GOT3 (cell line): ENCODE measurements around the gene CH25H.

Experiments used
- DNase-seq: peaks from one replicate; lab custom pipeline; 2025; ENCODE audit warnings: mixed read lengths; lab: John Stamatoyannopoulos, UW

Gene CH25H

DNA sequence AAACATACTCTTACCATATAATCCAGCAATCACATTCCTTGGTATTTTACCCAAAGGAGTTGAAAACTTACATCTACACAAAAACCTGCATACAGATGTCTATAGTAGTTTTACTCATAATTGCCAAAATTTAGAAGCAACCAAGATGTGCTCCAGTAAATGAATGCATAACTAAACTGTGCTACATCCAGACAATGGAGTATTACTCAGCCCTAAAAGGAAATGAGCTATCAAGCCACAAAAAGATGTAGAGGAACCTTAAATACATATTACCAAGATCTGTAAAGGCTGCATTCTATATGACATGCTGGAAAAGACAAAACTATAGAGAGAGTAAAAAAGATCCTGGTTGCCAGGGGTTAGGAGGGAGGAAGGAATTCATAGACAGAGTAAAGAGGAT is 21.8 kb upstream of the CH25H start:
- DNase-seq = no peak

DNA sequence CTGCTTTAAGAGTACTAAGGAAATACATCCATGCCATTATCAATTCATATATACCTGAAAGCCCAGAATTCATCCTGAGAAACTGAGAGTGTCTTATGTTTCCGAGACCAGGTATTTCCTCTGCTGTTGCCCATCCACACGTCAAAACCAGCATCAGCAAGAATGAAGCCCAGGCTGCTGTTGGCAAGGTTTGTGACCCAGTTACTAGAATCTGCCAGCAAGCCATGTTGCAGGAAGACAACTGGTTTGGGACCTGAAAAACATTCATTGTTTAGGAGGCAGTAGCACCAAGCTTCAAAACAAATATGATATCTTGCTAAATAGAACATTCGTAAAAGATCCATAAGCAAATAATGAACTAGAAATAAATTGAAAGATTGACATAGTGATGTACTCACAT is 21.0 kb upstream of the CH25H start:
- DNase-seq = no peak

DNA sequence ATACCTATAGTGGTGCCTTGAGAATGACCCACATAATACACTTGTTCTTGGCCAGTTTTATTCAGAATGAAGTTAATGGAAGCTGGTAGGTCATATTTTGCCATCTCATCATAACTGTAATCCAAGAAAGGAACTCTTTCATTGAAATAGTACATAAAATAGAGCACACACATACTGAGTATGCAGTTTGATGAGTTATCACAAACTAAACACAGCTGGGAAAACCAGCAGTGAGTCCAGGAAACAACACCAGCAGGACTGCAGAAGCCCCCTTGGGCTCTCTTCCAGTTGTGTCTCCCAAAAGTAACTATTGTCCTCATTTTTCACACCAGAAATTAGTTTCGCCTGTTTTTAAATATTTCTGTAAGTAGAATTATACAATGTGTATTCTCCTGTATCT is 19.8 kb upstream of the CH25H start:
- no peak for DNase-seq

DNA sequence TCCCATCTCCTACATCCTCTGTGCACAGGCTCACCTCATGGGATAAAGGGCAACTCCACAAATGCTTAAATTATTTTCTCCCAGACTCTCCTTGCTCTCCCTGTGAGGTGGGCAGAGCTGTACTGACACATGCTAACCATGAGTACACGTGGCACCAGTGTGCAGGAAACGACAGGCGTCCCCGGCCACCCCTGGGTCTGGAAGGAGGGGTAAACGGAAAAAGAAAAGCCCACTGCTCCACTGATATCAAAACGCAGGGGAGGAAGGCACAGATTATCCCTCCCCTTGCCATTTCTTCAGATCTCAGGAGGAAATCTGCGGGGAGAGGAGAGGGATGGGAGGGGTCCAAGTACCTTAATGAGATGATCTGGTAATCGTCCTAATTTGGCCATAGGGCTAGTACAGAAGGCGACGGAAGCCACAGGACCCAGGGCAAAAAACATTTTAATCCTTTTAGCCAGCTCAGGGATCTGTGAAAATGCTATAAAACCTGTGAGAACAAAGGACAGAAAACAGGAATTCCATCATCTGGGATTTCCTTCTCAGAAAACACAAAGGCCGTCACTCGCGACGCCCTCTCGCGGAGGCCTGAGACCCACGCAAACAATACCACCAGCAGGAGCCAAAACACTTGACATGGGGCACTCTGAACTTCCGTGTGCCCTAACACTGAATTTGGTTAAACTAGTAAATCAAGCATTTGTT is 17.8 kb upstream of the CH25H start:
- no peak for DNase-seq

DNA sequence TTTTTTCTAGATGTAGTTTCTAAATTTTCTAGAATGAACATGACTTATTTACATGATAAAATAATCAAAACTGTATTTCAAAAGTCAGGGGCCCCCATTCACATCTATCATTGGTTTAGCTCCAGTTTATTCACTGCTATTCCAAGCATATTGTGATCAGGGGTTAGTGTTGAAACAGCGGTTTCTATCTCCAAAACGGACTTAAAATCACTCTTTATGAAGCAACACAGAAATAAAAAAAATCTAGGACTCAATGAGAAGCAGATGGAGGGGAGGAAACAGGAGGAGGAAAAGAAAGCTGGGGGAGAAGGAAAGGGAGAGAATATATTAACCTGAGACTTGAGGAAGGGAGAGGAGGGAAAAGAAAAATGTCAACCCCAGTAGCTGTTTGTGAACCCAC is 14.8 kb upstream of the CH25H start:
- no peak for DNase-seq

DNA sequence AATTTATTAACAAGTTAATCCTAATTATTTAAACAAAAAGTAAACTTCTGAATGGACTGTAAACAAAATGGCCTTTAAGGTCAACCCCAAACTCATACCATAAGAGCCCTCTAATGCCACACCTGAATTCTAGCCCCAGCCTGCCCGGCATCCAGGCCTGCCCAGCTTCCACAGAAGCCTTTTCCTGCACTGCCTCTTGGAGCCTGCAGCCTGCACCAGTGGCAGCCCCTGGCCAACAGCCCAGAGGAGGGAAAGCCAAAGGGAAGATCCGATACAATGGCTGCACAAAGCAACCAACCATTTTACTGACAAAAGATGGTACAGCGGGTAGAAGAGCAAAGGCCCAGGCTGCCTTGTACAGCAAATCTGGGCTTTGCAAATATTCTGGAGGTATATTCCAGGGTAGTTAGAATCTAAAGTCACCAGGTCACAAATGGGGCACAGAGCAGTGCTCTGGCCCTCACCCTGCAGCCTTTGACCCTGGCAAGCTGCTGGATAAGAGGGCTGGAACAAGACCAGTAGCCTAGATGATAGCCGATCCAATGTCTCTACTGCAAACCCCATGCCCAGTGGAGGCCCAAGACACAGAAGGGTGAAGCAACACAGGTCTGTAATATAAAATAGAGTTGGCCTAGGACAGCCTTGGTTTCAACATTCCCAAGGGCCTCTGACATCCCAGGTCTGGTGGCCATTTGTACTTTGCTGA is 12.5 kb upstream of the CH25H start:
- no peak for DNase-seq

DNA sequence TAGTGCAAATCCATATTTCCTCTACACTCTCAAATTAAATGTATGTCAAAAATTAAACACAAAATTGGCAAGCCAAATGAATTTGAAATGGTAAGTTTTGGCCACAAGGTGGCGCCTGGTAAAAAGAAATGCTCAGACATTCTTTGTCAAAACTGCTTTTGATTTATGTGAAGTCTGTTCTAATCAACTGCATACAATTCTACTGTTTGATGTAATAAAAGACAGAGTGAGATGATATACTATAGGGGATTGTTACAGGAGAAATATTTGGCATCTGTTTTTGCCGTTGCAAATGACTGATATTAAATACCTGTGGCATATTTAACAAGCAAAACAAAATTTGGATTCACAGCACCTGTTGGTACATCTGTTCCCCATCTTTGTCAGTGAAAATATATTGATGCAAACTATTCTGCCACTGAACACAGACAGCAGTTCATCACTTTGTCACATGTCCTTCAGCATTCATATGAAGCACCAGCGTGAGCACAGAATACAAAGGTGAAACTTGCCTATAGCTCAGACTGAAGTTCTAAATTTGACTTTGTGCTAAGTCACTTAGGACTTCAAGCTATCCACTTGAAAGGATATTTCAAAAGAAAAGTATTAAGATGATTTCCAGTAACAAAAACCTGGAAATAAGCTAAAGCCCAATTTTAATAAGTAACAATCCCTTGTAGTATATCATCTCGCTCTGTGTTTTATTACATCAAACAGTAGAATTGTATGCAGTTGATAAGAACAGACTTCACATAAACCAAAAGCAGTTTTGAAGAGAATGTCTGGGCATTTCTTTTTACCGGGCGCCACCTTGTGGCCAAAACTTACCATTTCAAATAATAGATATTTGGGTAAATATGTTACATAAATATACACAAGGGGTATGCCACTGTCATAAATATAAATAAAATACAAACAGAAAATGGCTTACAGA is 10.2 kb upstream of the CH25H start:
- DNase-seq = no peak

DNA sequence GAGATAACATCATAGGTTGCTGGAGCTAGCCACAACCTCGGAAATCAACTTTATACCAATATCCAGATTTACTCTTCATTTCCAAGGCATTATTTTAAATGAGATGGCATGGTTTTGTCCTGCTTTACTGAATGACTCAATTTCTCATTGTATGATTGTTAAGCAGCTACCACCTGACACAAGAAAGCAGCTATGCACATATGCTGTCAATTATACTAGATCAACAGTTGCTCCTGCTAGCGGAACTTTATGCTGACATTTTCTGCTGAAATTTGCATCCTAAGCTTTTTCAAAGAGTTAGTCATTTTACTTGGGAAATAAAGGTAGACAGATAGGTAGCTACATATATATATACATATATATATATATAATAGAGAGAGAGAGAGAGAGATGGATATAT is 8.9 kb upstream of the CH25H start:
- no peak for DNase-seq

DNA sequence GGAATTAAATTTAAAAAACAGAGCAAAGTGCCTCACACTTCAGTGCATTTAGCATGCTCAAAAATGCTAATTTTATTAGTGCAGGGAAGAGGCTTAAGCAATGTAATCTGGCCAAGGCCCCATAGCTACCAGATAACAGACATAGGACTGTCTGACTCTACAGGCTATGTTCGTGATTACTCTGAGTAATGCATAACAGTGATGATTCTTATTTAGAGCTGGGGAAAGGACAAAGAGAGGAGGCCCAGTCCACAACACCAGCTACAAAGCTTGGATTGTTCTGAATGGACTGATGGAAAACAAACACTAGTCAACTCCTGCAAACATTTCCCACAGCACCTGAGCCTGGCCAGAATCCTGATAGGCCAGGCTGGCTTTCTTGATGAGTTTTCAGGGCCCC is 8.4 kb upstream of the CH25H start:
- no peak for DNase-seq

DNA sequence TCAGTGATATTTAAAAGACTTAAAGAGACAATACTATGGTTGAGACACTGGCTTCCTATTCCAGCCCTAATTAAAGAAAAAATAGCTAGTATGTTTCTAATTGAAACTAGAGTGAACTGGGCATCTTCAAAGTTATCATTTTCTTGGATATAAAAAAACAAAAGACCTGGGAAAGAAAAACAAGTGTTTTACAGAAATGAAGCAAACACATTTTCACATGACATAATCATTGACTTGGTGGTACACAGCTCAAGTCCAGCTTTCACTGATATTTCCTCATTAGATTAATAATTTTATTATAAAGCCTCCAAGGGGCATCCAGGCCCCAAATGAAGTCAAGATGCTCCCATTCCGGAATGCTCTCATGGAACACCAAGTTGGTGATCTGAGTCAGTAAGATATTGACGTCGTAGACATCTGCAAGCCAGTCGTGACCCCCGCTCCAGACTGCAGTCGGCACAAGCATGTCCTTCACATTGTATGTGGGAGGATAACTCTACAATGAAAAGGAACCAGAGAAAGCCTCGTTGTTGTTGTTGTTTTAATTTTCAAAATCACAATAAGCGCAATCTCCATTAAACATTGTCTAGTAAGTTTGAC is 7.5 kb upstream of the CH25H start:
- DNase-seq = no peak

DNA sequence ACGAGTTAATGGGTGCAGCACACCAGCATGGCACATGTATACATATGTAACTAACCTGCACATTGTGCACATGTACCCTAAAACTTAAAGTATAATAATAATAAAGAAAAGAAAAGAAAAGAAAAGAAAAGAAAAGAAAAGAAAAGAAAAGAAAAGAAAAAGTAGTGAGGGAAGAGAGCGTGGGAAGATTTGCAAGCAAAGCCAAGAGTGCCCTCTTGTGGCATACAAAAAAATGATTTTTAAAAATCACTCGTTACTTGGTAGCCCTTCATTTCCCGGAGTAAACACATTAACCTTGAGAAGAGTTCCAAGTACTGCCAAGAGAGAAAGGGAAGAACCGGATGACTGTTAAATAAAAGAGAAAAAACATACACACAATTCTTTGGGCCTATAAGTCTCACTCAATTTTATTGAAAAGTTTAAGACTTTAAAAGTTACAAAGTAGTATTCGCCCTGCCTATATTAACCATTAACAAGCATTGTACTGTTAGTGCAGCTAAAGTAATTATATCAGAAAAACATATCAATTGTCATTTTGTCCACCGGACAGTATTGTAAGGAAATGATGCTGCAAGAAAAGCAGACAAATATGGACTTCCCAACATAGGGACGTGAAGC is 6.2 kb upstream of the CH25H start:
- DNase-seq = no peak

DNA sequence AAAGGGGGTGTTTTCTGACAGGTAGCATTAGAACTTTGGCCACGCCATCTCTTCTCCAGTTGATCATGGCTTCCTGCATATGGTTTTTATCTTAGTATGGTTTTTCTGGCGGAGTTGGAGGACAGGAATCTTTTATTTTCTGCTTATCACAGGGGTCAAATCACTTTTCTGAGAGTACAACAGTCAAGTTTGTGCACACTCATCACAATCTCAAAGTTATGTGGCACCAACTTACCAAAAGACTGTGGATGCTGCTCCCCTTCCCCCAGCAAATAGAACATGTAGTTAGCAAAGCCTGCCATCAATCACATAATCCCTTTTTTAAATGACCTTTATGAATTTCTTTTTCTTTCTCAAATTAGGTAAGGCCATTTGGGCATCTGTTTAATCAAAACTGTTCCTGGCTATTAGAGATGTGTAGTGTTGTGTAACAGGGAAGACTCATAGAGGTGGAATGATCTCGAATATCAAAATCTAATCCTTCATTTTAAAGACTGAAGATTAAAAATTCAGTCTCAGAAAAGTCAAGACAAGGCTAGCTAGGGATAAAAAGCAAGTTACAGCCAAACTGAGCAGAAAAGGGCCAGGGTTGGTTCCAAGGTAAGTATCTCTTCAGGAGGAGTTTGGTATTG is 3.8 kb upstream of the CH25H start:
- no peak for DNase-seq

DNA sequence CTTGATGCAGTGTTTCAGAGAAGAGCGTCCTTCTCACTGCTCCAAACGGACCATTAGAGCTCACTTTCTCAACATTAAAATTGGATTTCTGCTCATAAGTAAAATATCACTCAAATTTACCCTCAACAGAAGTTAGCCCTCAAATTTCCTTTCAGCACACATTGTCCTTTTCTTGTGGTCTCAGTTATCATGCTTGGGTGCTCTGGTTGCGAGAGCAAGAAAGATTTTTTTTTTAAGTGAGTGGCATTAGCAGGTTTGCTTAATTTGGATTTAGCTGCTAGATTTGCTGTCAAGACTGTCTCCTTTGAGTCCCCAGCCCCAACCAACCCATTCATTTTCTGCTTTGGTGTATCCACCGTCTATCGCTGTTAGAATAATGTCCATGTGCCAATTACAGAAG is 2.6 kb upstream of the CH25H start:
- no peak for DNase-seq

DNA sequence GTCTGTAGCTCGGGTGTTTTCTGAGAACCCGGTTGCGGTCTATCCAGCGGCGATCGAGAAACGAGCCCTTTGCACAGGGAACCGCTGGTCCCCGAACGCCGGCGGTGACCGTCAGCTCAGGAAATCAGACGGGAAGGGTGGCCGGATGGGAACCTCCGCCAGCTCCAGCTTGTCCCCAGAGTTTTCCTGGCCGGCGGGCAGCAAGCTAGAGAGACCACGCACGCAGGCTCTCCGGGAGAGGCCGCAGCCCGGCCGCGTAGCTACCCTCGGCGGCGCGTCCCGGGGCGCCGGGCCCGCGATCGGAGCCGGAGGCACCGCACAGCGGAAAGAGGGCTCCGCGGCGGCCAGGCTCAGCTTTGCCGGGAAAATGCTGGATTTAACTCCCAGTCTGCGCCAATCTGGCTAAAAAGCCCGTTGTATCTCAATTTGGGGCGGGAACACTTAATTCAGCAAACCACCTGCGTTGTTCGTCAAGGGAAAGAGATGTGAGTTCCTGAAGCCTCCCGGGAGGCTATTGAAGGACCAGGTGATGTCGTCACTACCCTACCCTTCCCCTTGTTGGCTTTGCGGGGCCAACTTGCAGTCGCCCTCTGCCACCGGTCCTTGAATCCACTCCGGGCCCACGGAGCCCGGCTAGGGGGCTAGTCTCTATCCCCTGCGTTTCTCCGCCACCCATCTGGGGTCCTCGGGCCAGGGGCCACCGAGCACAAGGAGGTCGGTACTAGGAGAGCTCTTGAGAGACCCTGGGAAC is 859 bp upstream of the CH25H start:
- no peak for DNase-seq

DNA sequence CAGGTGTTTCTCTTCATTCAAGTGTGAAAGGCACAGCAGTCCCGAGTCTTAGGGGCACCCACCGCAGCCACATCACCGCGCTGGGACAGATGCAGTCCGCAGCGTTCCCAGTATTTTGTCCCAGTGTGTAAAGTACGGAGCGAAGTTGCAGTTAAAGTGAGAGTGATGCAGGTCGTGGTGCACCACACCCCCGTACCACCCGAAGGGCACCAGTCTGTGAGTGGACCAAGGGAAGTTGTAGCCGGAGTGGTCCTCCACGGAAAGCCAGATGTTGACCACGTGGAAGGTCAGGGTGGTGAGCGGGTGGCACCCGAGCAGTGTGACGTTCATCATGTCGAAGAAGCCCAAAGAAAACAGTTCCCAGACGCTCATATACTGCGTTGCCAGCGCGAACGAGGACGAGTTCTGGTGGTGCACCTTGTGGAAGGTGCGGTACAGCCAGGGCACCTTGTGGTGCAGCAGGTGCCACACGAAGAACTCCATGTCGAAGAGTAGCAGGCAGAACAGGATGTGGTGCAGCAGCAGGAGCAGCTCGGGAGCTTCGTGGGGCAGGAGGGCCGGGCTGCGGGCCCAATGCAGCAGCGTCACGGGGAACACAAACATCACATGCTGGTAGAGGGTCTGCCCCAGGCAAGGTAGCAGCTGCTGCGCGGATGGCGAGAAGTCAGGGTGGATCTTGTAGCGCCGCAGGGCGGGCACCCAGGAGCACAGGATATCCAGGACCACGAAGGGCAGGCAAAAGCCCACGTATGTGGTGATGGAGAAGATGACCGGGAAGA is 526 bp downstream of the CH25H start:
- DNase-seq = no peak

DNA sequence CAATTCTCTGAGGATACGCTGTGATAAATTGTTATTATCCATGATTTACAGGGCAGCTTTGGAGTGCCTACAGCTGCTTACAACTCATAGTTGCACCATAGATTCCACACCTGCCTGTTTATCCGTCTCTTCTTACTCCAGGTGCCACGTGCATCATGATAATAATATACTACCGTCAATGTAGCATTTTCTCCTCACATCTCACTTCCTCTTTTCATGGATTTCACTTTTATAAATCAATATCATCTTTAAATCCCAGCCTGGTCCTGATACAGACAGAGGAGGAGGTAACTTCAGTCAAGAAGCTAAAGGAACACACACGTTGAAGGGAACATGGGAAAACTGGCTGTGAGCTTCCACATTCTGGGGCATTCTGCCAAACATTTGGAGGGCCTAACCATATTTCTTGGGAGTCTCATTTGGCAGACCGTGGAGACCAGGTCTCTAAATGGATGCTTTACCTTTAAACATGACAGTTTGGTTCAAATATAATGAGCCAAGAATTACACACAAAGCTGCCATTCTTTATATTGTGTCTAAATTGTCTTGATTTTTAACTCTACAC is 2.4 kb downstream of the CH25H start:
- DNase-seq = no peak

DNA sequence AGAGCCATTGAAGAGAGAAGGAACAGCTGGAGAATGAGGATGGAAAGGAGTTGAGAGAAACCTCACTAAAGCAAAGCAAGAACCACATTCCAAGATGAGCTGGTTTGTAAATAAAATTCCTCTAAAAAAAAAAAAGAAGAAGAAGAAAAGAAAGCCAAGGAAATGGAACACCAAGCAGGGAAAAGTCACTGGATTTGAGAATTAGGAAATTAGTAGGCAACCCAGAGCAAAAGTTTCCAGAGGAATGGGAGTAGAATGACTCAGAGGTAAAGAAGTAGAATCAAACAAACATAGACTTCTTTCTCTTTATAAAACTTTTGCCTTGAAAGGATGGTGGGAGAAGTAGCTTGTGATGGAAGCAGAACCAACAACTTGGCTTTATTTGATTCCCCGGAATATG is 3.9 kb downstream of the CH25H start:
- no peak for DNase-seq

DNA sequence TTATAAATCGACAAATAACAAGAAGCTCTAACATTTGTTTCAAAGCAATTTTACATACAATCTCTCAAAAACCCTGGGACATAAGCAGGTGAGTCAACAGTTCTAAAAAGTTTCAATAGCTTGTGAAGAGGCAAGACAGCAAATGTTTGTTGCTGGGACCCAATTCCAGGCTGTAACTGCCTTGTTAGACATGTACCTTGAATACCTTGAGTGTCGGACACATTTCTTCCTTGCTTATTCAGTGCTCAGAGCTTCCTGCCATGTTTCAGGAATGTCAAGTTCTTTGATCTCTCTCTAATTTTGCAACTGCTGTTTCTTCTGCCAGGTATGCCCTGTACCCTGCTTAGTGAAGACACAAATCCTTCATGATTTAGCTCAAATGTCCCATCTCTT is 5.1 kb downstream of the CH25H start:
- no peak for DNase-seq

DNA sequence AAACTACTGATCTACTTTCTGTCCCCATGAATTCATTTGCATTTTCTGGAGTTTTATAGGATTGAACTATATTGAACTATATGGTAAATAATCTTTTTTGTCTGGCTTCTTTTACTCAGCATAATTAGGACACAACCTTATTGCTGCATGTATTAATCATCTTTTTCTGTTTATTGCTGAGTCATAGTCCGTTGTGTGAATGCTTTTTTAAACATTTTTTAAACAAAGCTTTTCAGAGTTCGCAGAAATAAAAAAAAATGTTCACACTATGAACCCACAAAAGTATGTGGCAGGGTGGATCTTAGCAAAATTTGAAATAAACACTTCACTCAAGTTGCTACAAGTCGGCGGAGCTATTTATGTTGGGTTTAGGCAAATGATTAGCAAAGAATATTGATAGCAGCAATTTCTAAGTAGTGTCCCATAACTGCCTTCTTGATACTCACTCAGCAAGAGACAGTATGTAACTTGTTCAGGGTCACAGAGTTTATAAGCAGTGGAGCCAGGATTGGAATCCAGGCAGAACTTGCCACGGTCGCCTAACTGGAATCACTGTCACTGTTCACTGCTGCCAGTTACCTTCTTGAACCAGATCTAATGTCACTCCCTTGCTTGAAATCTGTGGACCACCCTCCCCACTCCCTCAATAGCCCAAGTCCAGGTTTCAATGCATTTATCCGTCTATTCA is 5.6 kb downstream of the CH25H start:
- no peak for DNase-seq
